IPS-18a (cell line): ENCODE results near the gene LEFTY2.
"Not testable (repeated sequence)": the region's sequence is repeated elsewhere in the genome, so short reads cannot be mapped to it uniquely, and the experiment has no call there.

Source experiments
- H3K27ac ChIP-seq: one replicate; pipeline ENCODE4 v1.5.1; 2013; ENCODE audit warnings: low read length
- H3K27me3 ChIP-seq: one replicate; pipeline ENCODE4 v1.6.1; 2013; ENCODE audit warnings: mild to moderate bottlenecking, low read length; ENCODE audit not compliant: control insufficient read depth, insufficient read depth
- H3K36me3 ChIP-seq: one replicate; pipeline ENCODE4 v1.6.1; 2013; ENCODE audit warnings: low read depth, low read length; ENCODE audit not compliant: control insufficient read depth
- H3K4me1 ChIP-seq: one replicate; pipeline ENCODE4 v1.6.1; 2013; ENCODE audit warnings: low read depth, low read length; ENCODE audit not compliant: control insufficient read depth
- H3K4me3 ChIP-seq: one replicate; pipeline ENCODE4 v1.5.1; 2013; ENCODE audit warnings: low read length
- H3K9ac ChIP-seq: one replicate; pipeline ENCODE4 v1.6.1; 2013; ENCODE audit warnings: mild to moderate bottlenecking, low read length, moderate library complexity
- H3K9me3 ChIP-seq: one replicate; pipeline ENCODE4 v1.6.1; 2013; ENCODE audit warnings: low read depth, low read length; ENCODE audit not compliant: control insufficient read depth

LEFTY2 gene

GRCh38 chr1:225970592-225971157, 29.7 kb upstream of the LEFTY2 start:
- not testable (repeated sequence) for H3K36me3 ChIP-seq, H3K9ac ChIP-seq, H3K4me3 ChIP-seq, H3K4me1 ChIP-seq, H3K27ac ChIP-seq, H3K9me3 ChIP-seq, H3K27me3 ChIP-seq

DNA sequence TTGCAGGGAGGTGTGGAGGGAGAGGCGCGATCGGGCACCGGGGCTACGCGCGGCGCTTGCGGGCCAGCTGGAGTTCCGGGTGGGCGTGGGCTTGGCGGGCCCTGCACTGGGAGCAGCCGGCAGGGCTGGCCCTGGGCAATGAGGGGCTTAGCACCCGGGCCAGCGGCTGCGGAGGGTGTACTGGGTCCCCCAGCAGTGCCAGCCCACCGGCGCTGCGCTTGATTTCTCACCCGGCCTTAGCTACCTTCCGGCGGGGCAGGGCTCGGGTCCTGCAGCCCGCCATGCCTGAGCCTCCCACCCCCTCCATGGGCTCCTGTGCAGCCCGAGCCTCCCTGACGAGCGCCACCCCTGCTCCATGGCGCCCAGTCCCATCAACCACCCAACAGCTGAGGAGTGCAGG, 28.7 kb upstream of the LEFTY2 start:
- H3K9ac ChIP-seq = not testable (repeated sequence)

DNA sequence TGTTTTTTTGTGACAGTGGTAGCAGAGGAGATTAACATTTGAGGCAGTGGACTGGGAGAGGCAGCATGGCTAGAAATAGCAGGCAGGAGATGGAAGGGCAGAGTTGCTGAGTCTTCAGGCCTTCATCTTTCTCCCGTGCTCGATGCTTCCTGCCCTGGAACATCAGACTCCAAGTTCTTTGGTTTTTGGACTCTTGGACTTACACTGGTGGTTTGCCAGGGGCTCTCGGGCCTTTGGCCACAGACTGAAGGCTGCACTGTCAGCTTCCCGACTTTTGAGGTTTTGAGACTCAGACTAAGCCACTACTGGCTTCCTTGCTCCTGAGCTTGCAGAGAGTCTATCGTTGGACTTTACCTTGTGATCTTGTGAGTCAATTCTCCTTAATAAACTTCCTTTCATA, 24.2 kb upstream of the LEFTY2 start:
- Histone ChIP-seq H3K4me1 (no peaks in the 10 kb centered on the region), H3K36me3 (no peaks in the 10 kb centered on the region)

More for the DNA sequence above, 28.7 kb upstream of the LEFTY2 start:
- not testable (repeated sequence) for H3K27ac ChIP-seq, H3K9me3 ChIP-seq, H3K4me3 ChIP-seq, H3K27me3 ChIP-seq, H3K4me1 ChIP-seq, H3K36me3 ChIP-seq

GRCh38 chr1:225963735-225964530, 22.9 kb upstream of the LEFTY2 start:
- H3K4me1 ChIP-seq = no peaks in the 10 kb centered on the region
- H3K9me3 ChIP-seq = no peaks in the 10 kb centered on the region
- H3K36me3 ChIP-seq = no peaks in the 10 kb centered on the region
- no peak overlapping the region for H3K9ac ChIP-seq
- H3K4me3 ChIP-seq = no peak overlapping the region
- H3K27ac ChIP-seq = no peak overlapping the region
- H3K27me3 ChIP-seq = no peaks in the 10 kb centered on the region

More for the DNA sequence above, 24.2 kb upstream of the LEFTY2 start:
- no peak overlapping the region for H3K4me3 ChIP-seq
- no peak overlapping the region for H3K9ac ChIP-seq
- no peak overlapping the region for H3K27ac ChIP-seq
- no peaks in the 10 kb centered on the region for H3K9me3 ChIP-seq
- H3K27me3 ChIP-seq = no peaks in the 10 kb centered on the region

DNA sequence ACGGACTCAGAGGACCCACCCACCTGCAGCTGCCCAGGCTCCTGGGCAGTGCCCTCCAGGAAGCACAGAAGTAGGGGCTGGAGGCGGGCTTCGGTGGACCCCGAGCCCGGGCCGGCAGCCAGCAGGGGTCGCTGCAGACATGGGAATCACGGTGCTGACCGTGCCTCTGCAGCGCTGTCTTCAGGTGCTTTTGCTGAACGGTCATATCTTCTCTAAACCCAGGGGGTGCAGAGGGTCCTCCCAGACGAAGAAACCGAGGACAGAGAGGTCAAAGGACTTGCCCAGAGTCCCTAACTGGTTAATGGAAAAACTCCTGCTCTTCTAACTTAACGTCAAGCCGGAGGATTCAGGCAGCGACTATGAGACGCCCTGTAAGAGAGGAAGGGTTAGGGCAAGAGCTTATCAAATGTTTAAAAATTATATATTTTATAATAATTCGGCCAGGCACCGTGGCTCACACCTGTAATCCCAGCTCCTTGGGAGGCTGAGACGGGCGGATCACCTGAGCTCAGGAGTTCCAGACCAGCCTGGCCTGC, 21.5 kb upstream of the LEFTY2 start:
- no peak overlapping the region for H3K4me3 ChIP-seq
- no peaks in the 10 kb centered on the region for H3K4me1 ChIP-seq
- H3K36me3 ChIP-seq = no peaks in the 10 kb centered on the region
- no peak overlapping the region for H3K27ac ChIP-seq
- H3K9ac ChIP-seq = no peak overlapping the region
- H3K9me3 ChIP-seq = no peaks in the 10 kb centered on the region
- H3K27me3 ChIP-seq = no peaks in the 10 kb centered on the region

GRCh38 chr1:225961659-225962439, 20.8 kb upstream of the LEFTY2 start:
- Histone ChIP-seq H3K4me3 (no peak overlapping the region), H3K9me3 (no peaks in the 10 kb centered on the region), H3K27ac (no peak overlapping the region), H3K9ac (no peak overlapping the region), H3K4me1 (no peaks in the 10 kb centered on the region), H3K27me3 (no peaks in the 10 kb centered on the region), H3K36me3 (no peaks in the 10 kb centered on the region)

DNA sequence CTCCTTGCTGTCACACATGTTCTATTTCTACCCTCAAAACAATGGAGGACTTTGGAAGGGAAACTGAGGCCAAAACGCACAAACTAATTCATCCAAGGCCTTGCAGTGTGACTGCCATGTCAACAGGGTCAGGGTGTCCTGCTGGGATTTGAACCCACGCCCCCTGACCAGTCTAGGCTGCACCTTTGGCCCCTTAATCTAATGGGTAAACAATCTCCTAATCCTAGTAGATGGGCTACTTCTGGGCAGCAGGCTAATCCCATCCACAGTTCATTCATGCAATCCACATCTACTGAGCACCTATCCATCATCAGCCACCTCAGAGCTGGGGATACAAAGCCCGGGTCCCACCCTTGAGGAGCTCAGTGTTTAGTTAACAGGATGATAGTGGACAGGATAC, 17.0 kb upstream of the LEFTY2 start:
- no peak overlapping the region for H3K9ac ChIP-seq
- H3K9me3 ChIP-seq = no peaks in the 10 kb centered on the region
- no peak overlapping the region for H3K4me3 ChIP-seq
- H3K36me3 ChIP-seq = no peaks in the 10 kb centered on the region
- H3K4me1 ChIP-seq = no peaks in the 10 kb centered on the region
- no peak overlapping the region for H3K27ac ChIP-seq
- no peaks in the 10 kb centered on the region for H3K27me3 ChIP-seq

DNA sequence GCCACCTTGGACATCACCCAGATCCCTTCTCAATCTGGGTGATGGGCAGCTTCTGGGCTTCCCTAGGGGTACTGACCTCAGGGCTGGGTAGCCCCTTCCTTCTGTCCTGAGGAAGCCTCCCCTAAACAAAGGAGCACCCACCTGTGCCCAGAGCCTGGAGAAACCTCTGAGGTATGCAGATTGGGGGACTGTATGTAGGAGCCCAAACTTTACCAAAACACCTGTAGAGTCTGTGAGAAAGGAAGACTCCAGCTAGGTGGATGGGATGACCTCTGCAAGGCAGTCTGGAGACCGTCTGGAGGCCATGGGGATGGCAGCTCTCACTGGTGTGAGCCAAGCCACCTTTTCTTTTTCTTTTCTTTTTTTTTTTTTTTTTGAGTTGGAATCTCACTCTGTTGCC, 13.7 kb upstream of the LEFTY2 start:
- Histone ChIP-seq H3K9me3 (no peaks in the 10 kb centered on the region), H3K36me3 (no peaks in the 10 kb centered on the region), H3K9ac (no peak overlapping the region)

GRCh38 chr1:225953315-225953714, 12.3 kb upstream of the LEFTY2 start:
- Histone ChIP-seq H3K9me3 (no peaks in the 10 kb centered on the region), H3K27ac (no peak overlapping the region), H3K4me1 (peaks cover 9% of the 10 kb centered on the region), H3K36me3 (no peaks in the 10 kb centered on the region), H3K9ac (no peak overlapping the region), H3K4me3 (no peak overlapping the region), H3K27me3 (peaks cover 9% of the 10 kb centered on the region)

More for the DNA sequence above, 13.7 kb upstream of the LEFTY2 start:
- H3K4me3 ChIP-seq = no peak overlapping the region
- peaks cover 3% of the 10 kb centered on the region for H3K27me3 ChIP-seq
- H3K27ac ChIP-seq = no peak overlapping the region
- H3K4me1 ChIP-seq = no peaks in the 10 kb centered on the region

GRCh38 chr1:225950905-225951497, 10.0 kb upstream of the LEFTY2 start:
- H3K27me3 ChIP-seq = peaks cover 24% of the 10 kb centered on the region
- no peaks in the 10 kb centered on the region for H3K36me3 ChIP-seq
- peaks cover 12% of the 10 kb centered on the region for H3K4me1 ChIP-seq
- H3K9ac ChIP-seq = no peak overlapping the region
- H3K9me3 ChIP-seq = no peaks in the 10 kb centered on the region
- H3K27ac ChIP-seq = no peak overlapping the region
- H3K4me3 ChIP-seq = no peak overlapping the region

- peaks cover 24% of the 10 kb centered on the region for H3K27me3 ChIP-seq
- H3K4me1 ChIP-seq = peaks cover 25% of the 10 kb centered on the region
- H3K4me3 ChIP-seq = no peak overlapping the region
- no peaks in the 10 kb centered on the region for H3K9me3 ChIP-seq
- no peak overlapping the region for H3K9ac ChIP-seq
- no peak overlapping the region for H3K27ac ChIP-seq
- no peaks in the 10 kb centered on the region for H3K36me3 ChIP-seq
Observed at GRCh38 chr1:225949041-225949440, 8.0 kb upstream of the LEFTY2 start.
